ENCODE results near the gene CTSS.

DNA sequence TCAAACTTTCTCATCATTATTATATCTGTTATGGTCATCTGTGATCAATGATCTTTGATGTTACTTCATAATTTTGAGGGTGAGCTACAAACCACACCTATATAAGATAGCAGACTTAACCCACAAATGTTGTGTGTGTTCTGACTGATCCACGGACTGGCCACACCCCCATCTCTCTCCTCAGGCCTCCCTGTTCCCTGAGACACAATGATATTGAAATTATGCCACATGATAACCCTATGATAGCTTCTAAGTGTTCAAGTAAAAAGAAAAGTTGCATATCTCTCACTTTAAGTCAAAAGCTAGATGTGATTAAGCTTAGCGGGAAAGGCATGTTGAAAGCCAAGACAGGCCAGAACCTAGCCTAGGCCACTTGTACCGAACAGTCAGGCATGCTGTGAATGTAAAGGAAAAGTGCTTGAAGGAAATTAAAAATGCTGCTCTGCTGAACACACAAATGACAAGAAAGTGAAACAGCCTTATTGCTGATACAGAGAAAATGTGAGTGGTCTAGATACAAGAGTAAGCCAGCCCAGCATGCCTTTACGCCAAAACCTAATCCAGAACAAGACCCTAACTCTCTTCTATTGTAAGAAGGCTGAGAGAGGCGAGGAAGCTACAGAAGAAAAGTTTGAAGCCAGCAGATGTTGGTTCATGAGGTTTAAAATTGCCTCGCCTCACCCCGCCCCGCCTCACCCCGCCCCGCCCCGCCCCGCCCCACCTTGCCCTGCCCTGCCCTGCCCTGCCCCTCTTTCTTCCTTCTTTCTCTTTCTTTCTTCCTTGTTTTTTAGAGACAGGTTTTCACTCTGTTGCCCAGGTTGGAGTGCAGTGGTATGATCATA lies 16.5 kb downstream of the CTSS start:
- TF ChIP-seq CTCF (IDR thresholded peaks at IDR 0.05), result no peak
- no peak for TF ChIP-seq POLR2A (IDR thresholded peaks at IDR 0.05)
- no peak for TF ChIP-seq EP300 (IDR thresholded peaks at IDR 0.05)

All from ovary (tissue), 3 donors.